KOPT-K1 (cell line): ENCODE results near the gene AAK1.
"Not testable (repeated sequence)": the region's sequence is repeated elsewhere in the genome, so short reads cannot be mapped to it uniquely, and the experiment has no call there.

ENCODE experiments used
- H3K27ac ChIP-seq: fragments of 200-600 bp; sonication (generic); 2 replicates; pipeline ENCODE4 v1.5.1; 2016; ENCODE audit warnings: antibody characterized with exemption, mild to moderate bottlenecking, low read depth, low read length; ENCODE audit not compliant: poor library complexity, severe bottlenecking
- H3K36me3 ChIP-seq: fragments of 200-600 bp; sonication (generic); 2 replicates; pipeline ENCODE4 v1.5.1; 2017; ENCODE audit warnings: antibody characterized with exemption, mild to moderate bottlenecking, low read length, moderate library complexity; ENCODE audit not compliant: insufficient read depth
- H3K9me3 ChIP-seq: fragments of 200-600 bp; sonication (generic); 2 replicates; pipeline ENCODE4 v1.5.1; 2017; ENCODE audit warnings: antibody characterized with exemption, low read length, mild to moderate bottlenecking; ENCODE audit not compliant: insufficient read depth, poor library complexity, severe bottlenecking

Gene AAK1

DNA sequence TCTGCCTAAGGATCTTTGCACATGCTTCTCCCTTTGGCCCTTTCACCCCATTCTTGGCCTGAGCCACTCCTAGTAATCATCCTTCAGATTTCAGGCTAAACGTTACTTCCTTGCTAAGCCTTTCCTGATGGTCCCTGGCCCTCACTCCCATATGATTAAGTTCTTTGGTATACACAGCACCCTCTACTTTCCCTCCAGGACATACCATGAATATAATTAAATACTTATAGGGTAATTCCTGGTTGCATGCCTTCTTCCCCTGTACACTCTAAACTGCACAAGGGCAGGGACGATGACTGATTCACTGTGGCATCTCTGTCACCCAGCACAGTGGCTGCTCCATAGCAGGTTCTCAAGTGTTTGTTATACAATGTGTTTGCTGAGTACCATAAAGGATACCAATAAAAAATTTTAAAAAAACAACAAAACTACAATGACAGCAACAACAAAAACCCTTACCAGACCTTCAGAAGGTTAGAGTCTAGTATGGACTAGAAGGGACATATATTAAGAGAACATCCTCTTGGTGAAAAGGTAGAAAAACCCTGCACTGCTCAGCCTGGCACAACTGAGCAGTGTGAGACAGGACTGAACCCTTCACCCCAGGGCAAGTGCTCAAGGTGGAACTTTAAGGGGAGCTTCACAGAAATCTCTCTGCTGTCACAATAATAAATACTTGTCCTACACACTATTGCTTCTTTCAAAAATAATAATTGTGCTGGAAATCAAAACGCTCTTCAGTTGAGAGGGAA, 76.2 kb downstream of the AAK1 start:
- Histone ChIP-seq H3K27ac (no peak overlapping the region), H3K9me3 (no peaks in the 10 kb centered on the region), H3K36me3 (no peaks in the 10 kb centered on the region)

DNA sequence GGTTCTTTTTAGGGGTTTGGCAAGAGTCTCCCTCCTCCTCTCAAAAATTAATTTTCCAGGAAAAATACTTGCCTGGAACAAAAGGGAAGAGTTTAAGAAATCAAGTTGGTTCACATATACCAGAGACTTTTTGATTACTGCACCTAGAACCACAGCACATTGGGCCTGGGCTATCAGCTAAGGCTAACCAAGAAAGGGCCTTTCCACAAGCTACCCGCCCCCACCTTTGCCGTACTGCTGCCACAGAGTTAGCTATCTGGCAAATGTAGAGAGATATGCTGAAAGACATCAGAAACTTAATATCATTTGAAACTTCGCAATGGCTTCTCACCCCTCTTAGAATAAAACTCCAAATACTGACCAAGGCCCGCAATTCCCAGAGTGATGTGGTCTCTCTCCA, 76.9 kb downstream of the AAK1 start:
- no peaks in the 10 kb centered on the region for H3K36me3 ChIP-seq
- no peaks in the 10 kb centered on the region for H3K9me3 ChIP-seq
- no peak overlapping the region for H3K27ac ChIP-seq

GRCh38 chr2:69565431-69565839, 78.1 kb downstream of the AAK1 start:
- Histone ChIP-seq H3K27ac (no peak overlapping the region), H3K36me3 (no peaks in the 10 kb centered on the region), H3K9me3 (no peaks in the 10 kb centered on the region)

DNA sequence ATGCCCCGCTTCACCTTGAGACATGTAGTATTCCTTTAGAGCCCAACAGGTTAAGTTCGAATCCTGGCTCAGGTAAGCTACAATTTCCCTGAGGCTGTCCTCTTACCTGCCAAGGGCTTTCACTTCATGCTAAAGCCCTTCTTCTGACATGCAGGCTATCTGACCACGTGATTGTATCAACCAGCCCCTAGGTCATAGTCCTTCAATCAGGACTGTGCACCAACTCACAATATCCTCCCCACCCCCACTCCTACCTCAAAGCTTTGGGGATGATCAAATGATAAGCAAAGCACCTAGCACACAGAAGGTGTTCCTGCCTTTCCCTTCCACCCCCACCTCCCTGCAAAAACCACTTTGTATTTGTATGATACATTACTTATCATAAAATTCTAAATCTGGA, 78.9 kb downstream of the AAK1 start:
- H3K9me3 ChIP-seq: no peaks in the 10 kb centered on the region
- H3K27ac ChIP-seq: no peak overlapping the region
- H3K36me3 ChIP-seq: no peaks in the 10 kb centered on the region

DNA sequence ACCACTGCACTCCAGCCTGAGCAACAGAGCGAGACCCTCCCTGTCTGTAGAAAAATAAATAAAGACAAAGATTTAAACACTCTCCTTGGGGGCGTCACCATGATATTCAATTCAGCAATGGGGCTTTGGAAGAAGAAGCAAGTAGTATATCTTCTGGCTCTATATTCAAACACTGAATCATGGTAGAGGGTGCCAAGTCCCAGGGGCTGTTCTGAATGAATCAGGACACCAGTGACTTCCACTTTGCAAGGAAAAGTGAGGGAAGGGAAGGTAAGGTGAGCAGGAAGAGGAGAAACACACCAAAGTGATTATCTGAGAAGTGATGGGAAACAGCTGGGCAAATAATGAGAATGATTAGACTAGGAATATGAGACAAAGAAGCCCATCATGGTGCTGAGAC, 80.5 kb downstream of the AAK1 start:
- Histone ChIP-seq H3K9me3 (no peaks in the 10 kb centered on the region), H3K27ac (no peak overlapping the region), H3K36me3 (no peaks in the 10 kb centered on the region)

- no peak overlapping the region for H3K27ac ChIP-seq
- no peaks in the 10 kb centered on the region for H3K9me3 ChIP-seq
- H3K36me3 ChIP-seq: no peaks in the 10 kb centered on the region
Measured at GRCh38 chr2:69561101-69561500, 82.4 kb downstream of the AAK1 start.

DNA sequence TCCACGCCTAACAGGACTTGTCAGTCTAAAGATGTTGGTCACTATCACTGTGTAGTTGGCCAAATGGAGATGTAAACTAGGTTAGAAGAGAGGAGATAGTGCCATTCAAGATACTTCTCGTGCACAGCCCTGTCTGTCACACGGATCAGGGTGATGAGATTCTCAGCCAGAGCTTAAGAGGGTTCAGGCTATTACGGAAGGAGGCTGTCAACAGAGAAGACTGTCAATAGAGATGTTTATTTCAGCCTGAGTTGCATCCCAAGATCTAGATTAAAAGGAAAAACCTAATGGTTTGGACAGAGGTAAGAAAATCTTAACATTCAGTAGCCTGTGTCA, 83.4 kb downstream of the AAK1 start:
- Histone ChIP-seq H3K27ac (no peak overlapping the region), H3K9me3 (no peaks in the 10 kb centered on the region), H3K36me3 (no peaks in the 10 kb centered on the region)

DNA sequence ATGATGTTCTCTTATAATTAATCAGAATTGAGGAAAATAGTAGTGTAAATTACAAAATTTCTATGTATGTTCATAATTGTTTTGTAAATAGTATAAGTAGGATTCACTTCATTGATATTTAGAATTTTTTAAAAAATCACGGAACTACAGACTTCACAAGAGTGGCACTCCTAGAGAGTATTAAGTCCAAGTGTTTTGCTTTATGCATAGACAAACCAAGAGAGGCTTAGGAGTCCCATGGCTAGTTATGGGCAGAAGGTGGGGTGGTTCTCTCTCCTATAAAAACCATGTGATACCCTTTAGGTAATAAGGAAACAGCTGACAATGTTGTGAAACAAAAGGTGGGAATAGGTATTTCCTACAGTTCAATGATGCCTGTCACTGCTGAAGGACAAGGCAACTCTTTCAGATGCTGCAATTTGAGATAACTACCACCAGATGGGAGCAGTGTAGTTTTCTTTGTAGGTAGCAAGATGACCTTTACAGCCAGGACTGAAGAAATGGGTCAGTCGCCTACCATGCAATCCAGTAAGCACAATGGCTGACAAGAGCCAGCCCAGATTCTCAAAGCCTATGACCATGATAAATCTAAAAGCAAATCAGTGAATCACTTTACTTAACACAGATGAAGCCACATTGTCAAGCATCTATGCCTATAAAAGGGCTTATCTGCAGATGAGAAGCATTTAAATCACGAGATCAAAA, 83.9 kb downstream of the AAK1 start:
- H3K27ac ChIP-seq: no peak overlapping the region
- H3K36me3 ChIP-seq: no peaks in the 10 kb centered on the region
- H3K9me3 ChIP-seq: no peaks in the 10 kb centered on the region

DNA sequence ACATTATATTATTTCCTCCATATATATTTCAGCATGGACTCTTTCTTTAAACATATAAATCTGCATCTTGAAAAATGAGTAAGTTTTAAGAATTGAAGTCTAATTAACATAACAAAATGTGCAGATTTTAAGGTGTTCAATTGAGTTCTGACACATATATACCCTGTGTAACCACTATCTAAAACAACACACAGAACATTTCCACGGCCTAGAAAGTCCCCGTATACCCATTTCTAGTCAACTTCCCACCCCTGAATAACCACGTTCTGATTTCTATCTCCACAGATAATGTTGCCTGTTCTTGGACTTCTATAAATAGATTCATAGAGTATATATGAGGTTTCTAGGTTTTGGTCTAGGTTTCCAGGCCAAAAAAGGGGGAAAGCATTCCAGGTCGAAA, 87.5 kb downstream of the AAK1 start:
- H3K27ac ChIP-seq: no peak overlapping the region
- no peaks in the 10 kb centered on the region for H3K9me3 ChIP-seq
- 0 out of 2 replicates have a peak, but pooled peaks cover 4% of the 10 kb centered on the region for H3K36me3 ChIP-seq

DNA sequence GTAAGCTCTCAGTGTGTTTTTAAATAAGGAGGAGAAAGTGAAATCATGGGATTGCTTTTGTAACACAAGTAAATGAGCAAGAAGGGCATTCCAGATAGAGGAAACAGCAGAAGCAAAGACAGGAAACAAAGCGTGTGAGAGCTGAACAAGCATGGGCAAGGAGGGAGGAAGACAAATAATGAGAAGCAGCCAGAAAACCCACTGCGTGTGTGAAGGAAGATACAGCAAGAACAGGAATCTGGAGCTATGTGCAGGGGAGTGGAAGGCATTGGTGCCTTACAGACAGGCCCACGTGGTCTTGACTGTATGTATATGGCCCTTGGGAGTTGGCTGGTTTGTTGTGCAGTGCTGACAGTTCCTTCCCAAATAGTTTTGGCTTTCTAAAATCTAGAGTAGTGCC, 88.6 kb downstream of the AAK1 start:
- no peak overlapping the region for H3K27ac ChIP-seq
- no peaks in the 10 kb centered on the region for H3K9me3 ChIP-seq
- 0 out of 2 replicates have a peak, but pooled peaks cover 4% of the 10 kb centered on the region for H3K36me3 ChIP-seq

DNA sequence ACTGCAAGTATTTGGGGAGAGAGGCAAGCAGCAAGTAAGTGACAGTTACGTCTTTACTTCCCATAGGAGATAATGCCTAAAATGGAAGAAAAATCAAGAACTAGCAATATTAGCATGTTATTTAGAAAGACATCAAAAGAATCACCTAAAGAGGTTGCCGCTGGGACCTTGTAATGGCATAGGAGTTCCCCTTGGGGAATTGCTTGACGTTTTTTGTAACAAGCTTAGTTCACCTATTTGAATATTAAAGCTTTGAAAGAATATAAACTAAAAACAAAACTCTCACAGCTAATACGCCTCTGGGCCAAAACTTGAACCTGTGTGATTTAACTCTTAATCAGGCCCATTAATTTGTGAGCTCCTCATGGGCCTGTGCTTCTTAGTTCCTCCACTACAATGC, 89.0 kb downstream of the AAK1 start:
- no peaks in the 10 kb centered on the region for H3K9me3 ChIP-seq
- 0 out of 2 replicates have a peak, but pooled peaks cover 4% of the 10 kb centered on the region for H3K36me3 ChIP-seq
- no peak overlapping the region for H3K27ac ChIP-seq

DNA sequence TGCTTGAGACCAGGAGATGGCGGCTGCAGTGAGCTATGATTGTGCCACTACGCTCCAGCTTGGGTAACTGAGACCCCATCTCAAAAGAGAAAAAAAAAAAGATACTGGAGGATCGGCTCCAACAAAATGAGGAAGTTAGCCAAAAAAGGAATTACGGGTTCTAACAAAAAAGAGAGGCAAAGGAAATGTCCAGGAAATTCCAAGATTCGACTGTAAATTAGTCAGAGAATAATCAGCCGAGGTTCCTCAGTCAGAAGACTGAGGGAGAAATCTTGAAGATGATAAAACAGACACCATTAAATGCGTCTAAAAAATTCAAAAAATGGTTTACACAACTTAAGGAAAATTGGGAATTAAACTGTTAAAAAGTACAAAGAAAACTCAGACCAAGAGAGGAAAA, 89.5 kb downstream of the AAK1 start:
- Histone ChIP-seq H3K9me3 (no peaks in the 10 kb centered on the region), H3K27ac (no peak overlapping the region), H3K36me3 (0 out of 2 replicates have a peak, but pooled peaks cover 4% of the 10 kb centered on the region)

GRCh38 chr2:69550511-69550910, 93.0 kb downstream of the AAK1 start:
- H3K9me3 ChIP-seq: peaks cover 13% of the 10 kb centered on the region
- not testable (repeated sequence) for H3K36me3 ChIP-seq, H3K27ac ChIP-seq

DNA sequence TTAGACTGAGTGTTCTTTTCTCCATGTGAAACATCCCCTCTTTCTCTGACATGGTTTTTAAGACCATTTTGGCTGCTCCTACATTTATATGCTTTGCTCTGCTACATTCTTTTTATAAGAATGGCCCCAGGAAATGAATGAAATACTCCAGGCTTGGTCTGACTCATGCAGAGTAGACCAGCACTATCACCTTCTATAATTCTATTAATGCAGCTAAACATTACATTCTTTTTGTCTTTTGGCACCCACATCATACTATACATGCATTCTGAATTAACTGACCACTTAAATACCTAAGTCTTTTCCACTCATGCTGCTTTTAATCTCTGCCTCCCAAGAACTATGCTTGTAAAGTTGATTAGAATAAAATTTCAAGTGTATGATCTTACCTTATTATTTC, 94.1 kb downstream of the AAK1 start:
- 0 out of 2 replicates have a peak, but pooled peaks cover 4% of the 10 kb centered on the region for H3K36me3 ChIP-seq
- H3K9me3 ChIP-seq: peaks cover 13% of the 10 kb centered on the region
- H3K27ac ChIP-seq: no peak overlapping the region

DNA sequence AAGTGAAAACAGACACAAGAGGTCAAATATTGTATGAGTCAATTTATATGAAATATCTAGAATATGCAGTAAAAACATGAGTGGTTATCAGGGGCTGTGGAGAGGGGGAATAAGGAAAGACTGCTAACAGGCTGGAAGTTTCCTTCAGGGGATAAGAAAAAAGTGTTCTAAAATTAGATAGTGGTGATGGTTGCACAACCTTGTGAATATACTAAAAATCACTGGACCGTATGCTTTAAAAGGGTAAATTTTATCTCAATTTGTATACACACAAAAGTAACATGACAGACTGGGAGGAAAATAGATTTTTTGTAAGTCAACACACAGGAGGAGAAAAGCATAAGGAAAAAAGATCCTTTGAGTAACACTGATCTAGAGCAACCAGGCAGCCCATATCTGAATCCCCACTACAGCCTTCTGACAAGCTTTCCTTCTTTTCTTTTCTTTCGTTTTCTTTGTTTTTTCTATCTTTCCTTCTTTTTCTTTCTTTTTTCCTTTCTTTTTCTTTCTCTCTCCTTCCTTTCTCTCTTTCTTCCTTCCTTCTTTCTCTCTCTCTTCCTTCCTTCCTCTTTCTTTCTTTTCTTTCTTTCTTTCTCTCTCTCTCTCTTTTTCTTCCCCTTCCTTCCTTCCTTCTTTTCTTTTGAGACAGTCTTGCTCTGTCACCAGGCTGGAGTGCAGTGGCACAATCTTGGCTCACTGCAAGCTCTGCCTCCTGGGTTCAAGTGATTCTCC, 95.4 kb downstream of the AAK1 start:
- no peak overlapping the region for H3K27ac ChIP-seq
- H3K9me3 ChIP-seq: peaks cover 13% of the 10 kb centered on the region
- H3K36me3 ChIP-seq: peaks cover 12% of the 10 kb centered on the region; the same call in 1 of the 2 replicates
